K562 (cell line): ENCODE results near the gene VPS9D1. TPM values are rescaled to one million over a fixed set of nuclear protein-coding genes. Genes with fewer than 3 reads are reported as not detected.

ENCODE experiments used
- CREB1 ChIP-seq, 2 experiments: sonication (generic) in 1 of 2; formaldehyde crosslinking in 1 of 2; IDR thresholded peaks; 2 replicates each; pipeline versions ENCODE4 v1.6.1 to v1.8.0; 2012 to 2022; ENCODE audit warnings: inconsistent platforms in 1 of 2, mild to moderate bottlenecking in 1 of 2, missing genetic modification reagents in 1 of 2, moderate library complexity in 1 of 2
- ETV1 ChIP-seq: fragments of 450-650 bp; conservative IDR thresholded peaks from 2 replicates; pipeline ENCODE4 v1.6.1; 2016; ENCODE audit warnings: missing genetic modification characterization, control low read depth, low read depth, missing compliant biosample characterization
- HMGN3 ChIP-seq: IDR thresholded peaks from 2 replicates; pipeline ENCODE4 v1.6.1; 2011; ENCODE audit warnings: borderline replicate concordance, low read depth, mild to moderate bottlenecking, mixed read lengths, low read length; ENCODE audit not compliant: insufficient read length; ENCODE audit errors: extremely low read depth
- MAZ ChIP-seq, 2 experiments: fragments of 450-650 bp in 1 of 2; sonication (generic) in 1 of 2; formaldehyde crosslinking; IDR thresholded peaks in 1 of 2; conservative IDR thresholded peaks in 1 of 2; 2 replicates each; pipeline versions ENCODE4 v1.4.0 to v1.5.0; 2020; ENCODE audit warnings: mild to moderate bottlenecking in 1 of 2, missing genetic modification reagents in 1 of 2
- NONO ChIP-seq, 2 experiments: fragments of 200-400 bp in 1 of 2; fragments of 450-650 bp in 1 of 2; formaldehyde crosslinking in 1 of 2; IDR thresholded peaks; 2 replicates each; pipeline ENCODE4 v1.6.1; 2017; ENCODE audit warnings: low read depth in 2 of 2, mild to moderate bottlenecking in 2 of 2, moderate library complexity in 2 of 2, low read length in 1 of 2
- NRF1 ChIP-seq, 2 experiments: fragments of 450-650 bp; IDR thresholded peaks in 1 of 2; conservative IDR thresholded peaks in 1 of 2; 2 replicates each; pipeline ENCODE4 v1.6.1; 2014; ENCODE audit warnings: mild to moderate bottlenecking in 2 of 2
- SUPT5H ChIP-seq: fragments of 450-650 bp; IDR thresholded peaks from 2 replicates; pipeline ENCODE4 v1.6.1; 2016
- TBP ChIP-seq: optimal IDR thresholded peaks from 2 replicates; pipeline ENCODE3; 2011; ENCODE audit warnings: low read depth, low read length, improper control_type of control experiment
- TCF3 ChIP-seq: sonication (generic); formaldehyde crosslinking; IDR thresholded peaks from 2 replicates; pipeline ENCODE4 v1.4.0; 2020; ENCODE audit warnings: mild to moderate bottlenecking, missing genetic modification reagents
- U2AF1 ChIP-seq: fragments of 200-400 bp; formaldehyde crosslinking; optimal IDR thresholded peaks from 2 replicates; pipeline ENCODE3; 2017; ENCODE audit warnings: mild to moderate bottlenecking, low read depth, low read length, moderate library complexity
- UBTF ChIP-seq, 2 experiments: IDR thresholded peaks; 2 replicates each; pipeline ENCODE4 v1.6.1; 2012; ENCODE audit warnings: improper control_type of control experiment in 2 of 2, low read depth in 2 of 2, low read length in 2 of 2, borderline replicate concordance in 1 of 2
- ZFX ChIP-seq: sonication (generic); formaldehyde crosslinking; IDR thresholded peaks from 2 replicates; pipeline ENCODE4 v1.8.0; 2022; ENCODE audit warnings: mild to moderate bottlenecking, missing genetic modification reagents, moderate library complexity
- polyA plus RNA-seq, 8 experiments: library from polyadenylated mRNA; depleted of rRNA in 4 of 8; stranded (reverse) in 5 of 8; unstranded in 3 of 8; fragments of >200 nt; fragmentation: Nextera tagmentation in 2 of 8; fragmentation: Illumina TruSeq in 1 of 8; extraction: Ambion mirVana in 2 of 8; extraction: Trizol in 1 of 8; gene quantifications; 2 replicates each; pipeline versions ENCODE4 v1.2.1 to v1.2.3, GENCODE V29; 2011 to 2014; ENCODE audit warnings: inconsistent platforms in 1 of 8, missing spikeins in 1 of 8
- total RNA-seq, 7 experiments: library from RNA; depleted of rRNA in 6 of 7; stranded (reverse); fragments of >200 nt in 6 of 7; fragmentation: Illumina TruSeq in 2 of 7; extraction: Trizol in 2 of 7; gene quantifications; 2 replicates each; pipeline versions ENCODE4 v1.2.1 to v1.2.3, GENCODE V29; 2011 to 2021; ENCODE audit warnings: low replicate concordance in 1 of 7
- TF ChIP-seq, protein P1 (sequence below), 2 experiments: fragments of 150-350 bp in 1 of 2; IDR thresholded peaks; 2 replicates each; pipeline ENCODE4 v1.6.1; 2012 to 2016; ENCODE audit warnings: low read depth in 2 of 2, low read length in 2 of 2, mild to moderate bottlenecking in 1 of 2, moderate library complexity in 1 of 2

The VPS9D1 gene
- total and polyA plus RNA-seq, 9 of the 15 experiments (the other 6 are each of a cell fraction or from before 2014, with no cell fraction given): 0.33 to 3.1 (median 1.1) TPM

DNA sequence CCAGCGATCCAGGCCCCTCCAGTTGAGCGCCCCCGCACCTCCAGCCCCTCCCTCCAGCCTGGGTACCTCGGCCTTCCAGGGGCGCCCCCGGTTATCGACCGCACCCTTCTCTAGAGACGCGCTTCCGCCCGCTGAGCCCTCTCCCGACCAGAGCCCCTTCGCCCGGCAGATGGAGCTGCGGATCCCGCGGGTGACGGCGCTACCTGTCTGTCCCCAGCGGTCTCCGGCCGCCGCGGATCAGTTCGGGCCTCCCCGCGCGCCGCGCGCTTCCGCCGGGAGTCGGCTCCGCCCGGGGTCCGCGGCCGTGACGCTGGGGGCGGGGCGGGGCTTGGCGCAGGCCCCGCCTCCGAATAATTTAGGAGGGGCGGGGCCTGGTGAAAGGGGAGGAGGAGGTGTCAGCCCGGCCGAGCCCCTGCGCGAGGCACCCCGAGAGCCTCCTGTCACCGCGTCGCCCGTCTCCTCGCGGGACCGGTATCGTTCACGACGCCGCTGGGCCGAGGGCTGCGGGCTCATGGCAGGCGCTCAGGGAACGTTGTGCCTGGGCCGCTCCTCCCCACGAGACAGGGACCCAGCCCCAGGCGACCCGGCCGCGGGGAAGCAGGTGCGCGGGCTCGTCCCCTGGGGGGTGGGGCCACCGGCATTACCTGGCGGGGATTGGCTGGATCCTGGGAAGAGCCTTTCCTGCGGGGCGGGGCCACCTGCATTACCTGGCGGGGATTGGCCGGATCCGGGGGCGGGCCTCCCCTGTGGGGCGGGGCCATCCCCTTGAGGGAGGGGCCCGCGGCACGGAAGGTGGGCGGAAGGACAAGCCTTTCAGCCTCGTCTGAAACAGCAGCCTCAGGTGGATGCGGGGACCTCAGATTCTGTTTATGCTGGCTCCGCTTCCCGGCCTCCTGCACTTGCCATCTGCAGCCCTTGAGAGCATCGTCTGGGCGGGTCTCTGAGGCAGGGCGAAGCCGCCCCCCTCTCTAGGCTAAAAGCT, 19.0 kb downstream of the VPS9D1 start, which contains the start of gene SPATA2L (continued):
- peak; percentile 17 for TF ChIP-seq HMGN3
- TF ChIP-seq UBTF (IDR thresholded peaks at IDR 0.05; ENCODE audit: borderline replicate concordance in 1 of 2, low read depth in 2 of 2, low read length in 2 of 2): peak; percentile 94 to 97; a peak in 3 of 4 replicates
- TF ChIP-seq TCF3 (CRISPR knock-in tag): no peak
- TF ChIP-seq NONO (IDR thresholded peaks at IDR 0.05; ENCODE audit: low read depth in 2 of 2, low read length in 1 of 2): 0 out of 4 replicates have a peak, but pooled peaks of 1 of the 2 experiments have one; percentile 52
- peak; percentile 42 for TF ChIP-seq TBP
- TF ChIP-seq CREB1 (IDR thresholded peaks at IDR 0.05): peak; percentile 55
- peak; percentile 57; the same call in 1 of the 2 replicates for TF ChIP-seq CREB1 (CRISPR knock-in tag; IDR thresholded peaks at IDR 0.05)
- peak; percentile 29; the same call in 1 of the 2 replicates for TF ChIP-seq ETV1
- TF ChIP-seq, protein P1, sequence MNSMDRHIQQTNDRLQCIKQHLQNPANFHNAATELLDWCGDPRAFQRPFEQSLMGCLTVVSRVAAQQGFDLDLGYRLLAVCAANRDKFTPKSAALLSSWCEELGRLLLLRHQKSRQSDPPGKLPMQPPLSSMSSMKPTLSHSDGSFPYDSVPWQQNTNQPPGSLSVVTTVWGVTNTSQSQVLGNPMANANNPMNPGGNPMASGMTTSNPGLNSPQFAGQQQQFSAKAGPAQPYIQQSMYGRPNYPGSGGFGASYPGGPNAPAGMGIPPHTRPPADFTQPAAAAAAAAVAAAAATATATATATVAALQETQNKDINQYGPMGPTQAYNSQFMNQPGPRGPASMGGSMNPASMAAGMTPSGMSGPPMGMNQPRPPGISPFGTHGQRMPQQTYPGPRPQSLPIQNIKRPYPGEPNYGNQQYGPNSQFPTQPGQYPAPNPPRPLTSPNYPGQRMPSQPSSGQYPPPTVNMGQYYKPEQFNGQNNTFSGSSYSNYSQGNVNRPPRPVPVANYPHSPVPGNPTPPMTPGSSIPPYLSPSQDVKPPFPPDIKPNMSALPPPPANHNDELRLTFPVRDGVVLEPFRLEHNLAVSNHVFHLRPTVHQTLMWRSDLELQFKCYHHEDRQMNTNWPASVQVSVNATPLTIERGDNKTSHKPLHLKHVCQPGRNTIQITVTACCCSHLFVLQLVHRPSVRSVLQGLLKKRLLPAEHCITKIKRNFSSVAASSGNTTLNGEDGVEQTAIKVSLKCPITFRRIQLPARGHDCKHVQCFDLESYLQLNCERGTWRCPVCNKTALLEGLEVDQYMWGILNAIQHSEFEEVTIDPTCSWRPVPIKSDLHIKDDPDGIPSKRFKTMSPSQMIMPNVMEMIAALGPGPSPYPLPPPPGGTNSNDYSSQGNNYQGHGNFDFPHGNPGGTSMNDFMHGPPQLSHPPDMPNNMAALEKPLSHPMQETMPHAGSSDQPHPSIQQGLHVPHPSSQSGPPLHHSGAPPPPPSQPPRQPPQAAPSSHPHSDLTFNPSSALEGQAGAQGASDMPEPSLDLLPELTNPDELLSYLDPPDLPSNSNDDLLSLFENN (IDR thresholded peaks at IDR 0.05; ENCODE audit: low read depth in 2 of 2, low read length in 2 of 2): no peak
- peak; percentile 62 to 72 for TF ChIP-seq MAZ (CRISPR knock-in tag; conservative IDR thresholded peaks at IDR 0.05 in 1 of 2, IDR thresholded peaks at IDR 0.05 in 1 of 2)
- peak; percentile 65 for TF ChIP-seq SUPT5H
- peak; percentile 91 to 92 for TF ChIP-seq NRF1 (conservative IDR thresholded peaks at IDR 0.05 in 1 of 2, IDR thresholded peaks at IDR 0.05 in 1 of 2)
- TF ChIP-seq ZFX: peak; percentile 53
- peak; percentile 34 for TF ChIP-seq U2AF1
- TF ChIP-seq, all 486 proteins: peak for 74
